GM21576 (cell line): ENCODE data around the gene KIDINS220.

Source experiments
- ATAC-seq: cut with Tn5 transposase; IDR thresholded peaks from one replicate; pipeline ENCODE4 v1.9.1; 2021; ENCODE audit warnings: mild to moderate bottlenecking, moderate library complexity; ENCODE audit not compliant: unreplicated experiment

KIDINS220 gene

DNA sequence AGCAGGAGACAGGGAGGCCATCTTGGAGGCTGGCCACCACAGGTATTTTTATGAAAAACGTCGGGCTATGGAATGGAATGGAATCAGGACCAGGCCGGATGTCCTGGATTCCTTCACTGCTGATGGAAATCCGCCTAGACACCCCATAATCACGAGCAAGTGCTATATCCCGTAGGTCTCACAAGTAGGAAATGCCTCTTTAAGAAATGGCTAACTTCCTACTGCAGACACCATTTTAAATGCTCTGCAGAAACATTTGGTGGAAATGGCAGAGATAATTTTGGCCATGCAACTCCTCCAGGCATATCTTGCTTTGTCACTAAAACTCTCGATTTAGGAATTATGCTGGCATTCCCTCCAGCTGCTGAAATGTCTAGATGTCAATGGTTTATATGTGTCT is 137.6 kb downstream of the KIDINS220 start:
- ATAC-seq: no peak

DNA sequence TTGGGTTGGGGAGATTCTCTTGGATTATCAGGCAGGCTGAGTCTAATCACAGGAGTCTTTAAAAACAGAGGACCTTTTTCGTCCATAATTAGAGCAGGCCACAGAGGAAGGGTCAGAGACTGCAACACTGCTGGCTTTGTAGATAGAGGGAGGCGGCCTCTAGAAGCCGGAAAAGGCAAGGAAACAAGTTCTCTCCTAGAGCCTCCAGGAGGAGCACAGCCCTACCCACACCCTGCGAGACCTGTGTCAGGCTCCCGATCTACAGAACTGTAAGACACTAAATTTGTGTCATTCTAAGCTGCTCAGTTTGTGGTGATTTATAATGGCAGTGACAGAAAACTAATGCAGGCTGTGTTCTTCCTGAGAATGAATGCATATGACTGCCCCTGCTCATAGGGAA is 140.2 kb downstream of the KIDINS220 start:
- no peak for ATAC-seq

DNA sequence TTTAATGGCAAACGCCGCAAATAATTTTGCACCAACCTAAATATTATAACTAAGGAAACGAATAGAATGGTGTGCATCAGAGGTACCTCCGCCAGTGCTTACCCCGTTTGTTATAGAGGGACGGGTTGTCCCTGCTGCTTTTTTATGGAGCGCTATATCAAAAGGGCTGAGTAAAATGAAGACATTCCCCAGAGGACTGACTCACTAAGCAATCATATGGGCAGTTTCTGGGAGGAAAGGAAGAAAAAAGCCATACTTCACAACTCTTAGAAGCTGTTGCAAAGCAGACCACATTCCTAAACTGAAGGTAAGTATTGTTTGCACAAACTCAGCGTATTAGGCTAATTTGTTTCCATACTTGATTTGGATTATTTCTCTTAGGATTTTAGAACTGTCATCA is 142.7 kb downstream of the KIDINS220 start:
- no peak for ATAC-seq

GRCh38 chr2:8693157-8693821 is 144.1 kb downstream of the KIDINS220 start:
- no peak for ATAC-seq

GRCh38 chr2:8692783-8693156 is 144.6 kb downstream of the KIDINS220 start:
- ATAC-seq: no peak

GRCh38 chr2:8691859-8692437 is 145.5 kb downstream of the KIDINS220 start:
- ATAC-seq: no peak

DNA sequence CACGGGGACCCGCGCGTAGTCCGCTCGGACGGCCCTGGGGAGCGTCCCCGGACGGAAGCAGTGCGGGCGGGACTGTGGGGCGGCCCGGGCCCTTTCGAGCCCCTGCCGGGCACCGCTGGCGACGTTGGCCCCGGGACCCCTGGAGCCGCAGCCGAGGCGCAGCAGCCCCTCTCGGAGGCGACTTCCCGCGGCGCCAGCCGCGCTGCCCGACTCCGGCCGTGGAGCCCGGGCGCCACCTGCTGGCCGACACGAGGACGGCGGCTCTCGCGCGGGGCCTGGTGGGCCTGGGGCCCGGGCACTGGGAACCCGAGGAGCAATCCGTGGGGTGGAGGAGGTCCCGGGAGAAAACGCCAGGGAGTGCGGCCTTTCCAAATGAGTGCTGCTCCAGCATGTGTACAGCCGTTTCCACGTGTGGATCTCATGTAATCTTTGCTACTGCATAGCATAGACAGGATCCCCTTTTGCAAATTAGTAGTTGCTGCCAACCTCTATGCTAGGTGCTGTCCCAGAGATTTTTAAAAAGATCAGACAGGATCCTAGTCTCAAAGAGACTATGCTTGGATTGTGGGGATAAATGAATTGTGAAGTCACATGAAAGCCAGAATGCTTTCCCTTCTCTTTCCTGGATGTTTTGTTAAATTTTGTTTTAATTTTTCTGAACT is 151.6 kb downstream of the KIDINS220 start:
- no peak for ATAC-seq

GRCh38 chr2:8684878-8685696 is 152.3 kb downstream of the KIDINS220 start:
- ATAC-seq: no peak

DNA sequence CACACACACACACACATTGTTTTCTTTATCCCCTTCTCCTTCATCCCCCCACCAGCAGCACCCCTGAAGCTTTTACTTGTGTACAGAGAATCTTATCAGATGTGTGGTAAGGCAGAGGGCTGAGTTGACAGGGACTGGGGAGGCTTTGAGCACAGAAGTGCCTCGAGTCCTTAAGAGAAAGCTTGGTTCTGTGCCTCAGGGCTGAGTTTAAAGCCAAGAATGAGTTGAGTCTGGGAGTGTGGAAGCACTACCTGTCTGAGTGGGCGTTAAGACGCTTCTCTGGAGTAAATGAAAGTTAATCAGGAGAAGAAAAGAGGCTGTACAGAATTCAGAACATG is 152.9 kb downstream of the KIDINS220 start:
- ATAC-seq: no peak

DNA sequence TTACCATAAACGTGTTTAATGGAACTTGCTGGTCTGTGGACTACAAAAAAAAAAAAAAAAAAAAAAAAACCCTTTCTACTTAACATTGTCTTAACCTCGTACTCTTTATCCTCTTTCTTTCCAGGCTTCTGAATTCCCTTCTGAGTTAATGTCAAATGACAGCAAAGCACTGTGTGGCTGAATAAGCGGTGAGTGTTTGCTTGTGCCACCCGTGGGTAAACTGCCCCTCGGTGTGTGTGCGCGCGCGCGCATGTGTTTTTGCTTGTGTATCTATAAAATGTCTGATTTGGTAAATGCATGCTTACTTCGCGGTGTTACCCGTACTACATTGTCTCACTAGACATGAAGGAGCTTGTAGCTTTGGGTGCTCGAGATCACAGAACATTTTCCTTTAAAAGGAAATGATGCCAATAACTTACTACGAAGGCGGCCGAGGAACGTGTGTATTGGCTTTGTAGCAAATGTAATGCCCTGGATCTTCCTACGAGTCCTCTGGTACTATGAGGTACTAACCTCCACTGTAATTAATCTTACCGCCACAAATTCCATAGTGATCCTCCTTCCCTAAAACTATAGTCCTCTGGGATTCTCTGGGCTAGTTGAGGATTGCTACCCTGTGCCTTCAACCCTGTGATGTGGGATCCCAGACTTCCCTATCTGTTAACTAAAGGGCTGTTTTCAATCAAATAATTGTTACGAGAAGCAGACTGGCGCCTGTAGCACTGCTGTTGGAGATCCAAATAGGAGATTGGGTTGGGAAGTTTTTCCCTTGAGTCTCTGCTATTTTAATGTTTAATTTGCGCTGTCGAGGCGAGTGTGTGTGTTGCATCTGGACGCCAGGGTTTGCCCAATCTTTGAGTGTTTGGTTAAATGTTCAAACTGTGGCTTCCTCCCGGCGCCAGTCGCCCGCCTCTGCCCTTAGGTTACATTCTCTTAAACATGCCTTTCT is 154.4 kb downstream of the KIDINS220 start:
- ATAC-seq: no peak

DNA sequence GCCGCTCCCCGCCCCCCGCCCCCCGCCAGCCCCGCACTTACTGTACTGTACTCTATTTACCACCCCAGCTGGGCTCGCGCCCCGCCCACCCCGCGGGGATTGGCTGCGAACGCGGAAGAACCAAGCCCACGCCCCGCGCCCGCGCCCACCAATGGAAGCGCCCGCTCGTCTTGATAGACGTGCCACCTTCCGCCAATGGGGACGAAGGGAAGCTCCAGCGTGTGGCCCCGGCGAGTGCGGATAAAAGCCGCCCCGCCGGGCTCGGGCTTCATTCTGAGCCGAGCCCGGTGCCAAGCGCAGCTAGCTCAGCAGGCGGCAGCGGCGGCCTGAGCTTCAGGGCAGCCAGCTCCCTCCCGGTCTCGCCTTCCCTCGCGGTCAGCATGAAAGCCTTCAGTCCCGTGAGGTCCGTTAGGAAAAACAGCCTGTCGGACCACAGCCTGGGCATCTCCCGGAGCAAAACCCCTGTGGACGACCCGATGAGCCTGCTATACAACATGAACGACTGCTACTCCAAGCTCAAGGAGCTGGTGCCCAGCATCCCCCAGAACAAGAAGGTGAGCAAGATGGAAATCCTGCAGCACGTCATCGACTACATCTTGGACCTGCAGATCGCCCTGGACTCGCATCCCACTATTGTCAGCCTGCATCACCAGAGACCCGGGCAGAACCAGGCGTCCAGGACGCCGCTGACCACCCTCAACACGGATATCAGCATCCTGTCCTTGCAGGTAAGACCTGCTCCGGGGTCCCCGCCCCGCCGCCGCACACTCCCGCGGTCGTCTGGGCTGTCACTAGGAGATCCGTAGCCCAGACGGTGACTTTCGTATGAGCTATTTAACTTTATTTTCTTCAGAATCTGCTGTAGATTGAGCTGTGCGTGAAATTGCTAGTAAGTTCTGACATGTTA is 155.4 kb downstream of the KIDINS220 start, which contains the start of gene ID2:
Gene ID2 (plus strand): TSS at position 271 of the 907 bp plus-strand sequence. CDS start 110 bp downstream, at position 381.
- ATAC-seq: peak; percentile 68

- no peak for ATAC-seq
Observed at GRCh38 chr2:8680822-8681760, 156.3 kb downstream of the KIDINS220 start.

GRCh38 chr2:8679827-8680731 is 157.3 kb downstream of the KIDINS220 start:
- no peak for ATAC-seq

- no peak for ATAC-seq
Observed at GRCh38 chr2:8679567-8679826, 157.9 kb downstream of the KIDINS220 start.
